ENCODE data around the gene PDSS2. TPM values are rescaled to one million over a fixed set of nuclear protein-coding genes. Genes with fewer than 3 reads are reported as not detected.

Gene PDSS2
- total RNA-seq, 4 donors from 2014 or later, result 6.5 to 12.2 (median 9.0) TPM

DNA sequence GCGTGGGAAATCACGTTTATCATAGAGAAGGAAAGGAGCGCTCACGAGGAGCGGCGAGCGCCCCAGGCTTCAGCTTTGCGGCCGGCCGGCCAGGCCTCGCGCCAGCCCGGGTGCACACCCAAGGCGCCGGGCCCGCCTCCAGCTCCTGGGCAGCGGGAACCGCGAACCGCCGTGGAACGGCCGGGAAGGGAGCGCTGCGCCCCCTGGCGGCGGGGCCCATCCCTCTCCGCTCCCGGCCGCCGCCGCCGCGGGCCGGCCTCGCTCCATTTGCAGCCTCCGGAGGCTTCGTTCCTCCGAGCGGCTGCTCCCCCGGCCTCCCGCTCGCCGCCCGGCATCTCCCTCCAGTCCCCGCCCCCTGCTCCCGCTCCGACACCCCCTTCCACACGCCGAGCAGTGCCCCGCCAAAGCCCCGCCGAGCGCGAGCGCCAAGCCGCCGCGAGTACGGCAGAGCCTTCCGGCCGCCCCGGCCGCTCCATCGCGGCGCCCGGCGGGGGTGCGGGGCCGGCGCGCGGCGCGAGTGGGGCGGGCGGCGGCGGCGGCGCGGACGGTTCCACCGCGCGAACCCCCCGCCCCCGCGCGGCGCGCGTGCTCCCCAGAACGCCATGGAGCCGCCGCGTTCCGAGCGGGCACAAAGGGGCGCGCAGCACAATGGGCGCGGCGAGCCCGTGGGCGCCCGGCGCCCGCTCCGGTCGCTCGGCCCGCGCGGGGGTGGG, 345.0 kb downstream of the PDSS2 start:
- WGBS, 2 donors (ENCODE audit: low coverage in 1 of 2), result 0% methylated on average over 1 to 4 of the region's 116 CpGs
- TF ChIP-seq EP300 (IDR thresholded peaks at IDR 0.05) (no peak), POLR2A (IDR thresholded peaks at IDR 0.05) (no peak), POLR2AphosphoS5 (IDR thresholded peaks at IDR 0.05) (no peak)
- TF ChIP-seq, protein P1, sequence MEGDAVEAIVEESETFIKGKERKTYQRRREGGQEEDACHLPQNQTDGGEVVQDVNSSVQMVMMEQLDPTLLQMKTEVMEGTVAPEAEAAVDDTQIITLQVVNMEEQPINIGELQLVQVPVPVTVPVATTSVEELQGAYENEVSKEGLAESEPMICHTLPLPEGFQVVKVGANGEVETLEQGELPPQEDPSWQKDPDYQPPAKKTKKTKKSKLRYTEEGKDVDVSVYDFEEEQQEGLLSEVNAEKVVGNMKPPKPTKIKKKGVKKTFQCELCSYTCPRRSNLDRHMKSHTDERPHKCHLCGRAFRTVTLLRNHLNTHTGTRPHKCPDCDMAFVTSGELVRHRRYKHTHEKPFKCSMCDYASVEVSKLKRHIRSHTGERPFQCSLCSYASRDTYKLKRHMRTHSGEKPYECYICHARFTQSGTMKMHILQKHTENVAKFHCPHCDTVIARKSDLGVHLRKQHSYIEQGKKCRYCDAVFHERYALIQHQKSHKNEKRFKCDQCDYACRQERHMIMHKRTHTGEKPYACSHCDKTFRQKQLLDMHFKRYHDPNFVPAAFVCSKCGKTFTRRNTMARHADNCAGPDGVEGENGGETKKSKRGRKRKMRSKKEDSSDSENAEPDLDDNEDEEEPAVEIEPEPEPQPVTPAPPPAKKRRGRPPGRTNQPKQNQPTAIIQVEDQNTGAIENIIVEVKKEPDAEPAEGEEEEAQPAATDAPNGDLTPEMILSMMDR (IDR thresholded peaks at IDR 0.05), result peak in 3 of 4 experiments; percentile 90 to 95 (median 95)
- Histone ChIP-seq H3K4me3 (peak overlapping the region; percentile 65 to 86), H3K27me3 (peaks cover 26% of the 10 kb centered on the region), H3K36me3 (no peaks in the 10 kb centered on the region), H3K9me3 (no peaks in the 10 kb centered on the region), H3K27ac (peak overlapping the region in 3 of 4 donors; percentile 71 to 82 (median 77)), H3K4me1 (peaks cover 0 to 22% (median 6%) of the 10 kb centered on the region in 3 donors)
- ATAC-seq, result peak; percentile 95

- WGBS, 2 donors (ENCODE audit: low coverage in 1 of 2), result 73% methylated on average over 1 of the region's 1 CpG; no CpG with 5 or more reads in 1 of the 2 donors
- Histone ChIP-seq H3K27ac (no peak overlapping the region), H3K9me3 (no peaks in the 10 kb centered on the region), H3K4me3 (no peak overlapping the region), H3K4me1 (peaks cover 0 to 8% (median 6%) of the 10 kb centered on the region in 3 donors), H3K36me3 (no peaks in the 10 kb centered on the region), H3K27me3 (no peaks in the 10 kb centered on the region)
- no peak for ATAC-seq
- no peak for TF ChIP-seq EP300 (IDR thresholded peaks at IDR 0.05)
- TF ChIP-seq, protein P1 (IDR thresholded peaks at IDR 0.05), result no peak
- TF ChIP-seq POLR2A (IDR thresholded peaks at IDR 0.05), result no peak
- no peak for TF ChIP-seq POLR2AphosphoS5 (IDR thresholded peaks at IDR 0.05)
Observed at GRCh38 chr6:107110200-107110599, 349.2 kb downstream of the PDSS2 start.

- Histone ChIP-seq H3K9me3 (no peaks in the 10 kb centered on the region), H3K27ac (no peak overlapping the region), H3K4me3 (no peak overlapping the region), H3K36me3 (no peaks in the 10 kb centered on the region), H3K27me3 (no peaks in the 10 kb centered on the region), H3K4me1 (peaks cover 0 to under 1% (median 0%) of the 10 kb centered on the region in 3 donors)
- no peak for ATAC-seq
- TF ChIP-seq, protein P1 (IDR thresholded peaks at IDR 0.05), result no peak
- TF ChIP-seq POLR2AphosphoS5 (IDR thresholded peaks at IDR 0.05), result no peak
- no peak for TF ChIP-seq EP300 (IDR thresholded peaks at IDR 0.05)
- no peak for TF ChIP-seq POLR2A (IDR thresholded peaks at IDR 0.05)
- 93 to 96% methylated on average over 8 to 10 of the region's 17 CpGs for WGBS, 2 donors (ENCODE audit: low coverage in 1 of 2)
Observed at GRCh38 chr6:107108201-107108890, 351.0 kb downstream of the PDSS2 start.

- H3K4me3 ChIP-seq, result no peak overlapping the region
- H3K9me3 ChIP-seq, result no peaks in the 10 kb centered on the region
- H3K27me3 ChIP-seq, result no peaks in the 10 kb centered on the region
- no peak for ATAC-seq
- no peak overlapping the region for H3K27ac ChIP-seq
- 94% methylated on average over 4 of the region's 4 CpGs; no CpG with 5 or more reads in 1 of the 2 donors for WGBS, 2 donors (ENCODE audit: low coverage in 1 of 2)
- TF ChIP-seq, protein P1 (IDR thresholded peaks at IDR 0.05), result no peak
- TF ChIP-seq EP300 (IDR thresholded peaks at IDR 0.05) (no peak), POLR2A (IDR thresholded peaks at IDR 0.05) (no peak), POLR2AphosphoS5 (IDR thresholded peaks at IDR 0.05) (no peak)
- H3K4me1 ChIP-seq, result no peaks in the 10 kb centered on the region
- H3K36me3 ChIP-seq, result no peaks in the 10 kb centered on the region
Observed at GRCh38 chr6:107107791-107108190, 351.6 kb downstream of the PDSS2 start.

Data from gastroesophageal sphincter (tissue), 4 donors.